HEK293 (cell line): Measurements from ENCODE around the gene WARS2.

ENCODE experiments used
- TRIM28 ChIP-seq: IDR thresholded peaks from 2 replicates; pipeline ENCODE4 v1.6.1; 2011; ENCODE audit warnings: low read length, control low read depth, borderline replicate concordance
- WT1 ChIP-seq: fragments of 450-650 bp; formaldehyde crosslinking; IDR thresholded peaks from 2 replicates; pipeline ENCODE4 v1.5.1; 2016; ENCODE audit warnings: missing biosample characterization, missing genetic modification characterization
- ZIC2 ChIP-seq: fragments of 450-650 bp; formaldehyde crosslinking; IDR thresholded peaks from 2 replicates; pipeline ENCODE4 v1.5.1; 2016; ENCODE audit warnings: missing biosample characterization, missing genetic modification characterization
- ZNF146 ChIP-seq: fragments of 450-650 bp; formaldehyde crosslinking; IDR thresholded peaks from 2 replicates; pipeline ENCODE4 v1.5.1; 2016; ENCODE audit warnings: missing biosample characterization, missing genetic modification characterization
- ZNF560 ChIP-seq: fragments of 450-650 bp; formaldehyde crosslinking; IDR thresholded peaks from 2 replicates; pipeline ENCODE4 v1.5.1; 2017; ENCODE audit warnings: missing biosample characterization, missing genetic modification characterization, borderline replicate concordance
- TF ChIP-seq, protein P1 (sequence below): fragments of 450-650 bp; formaldehyde crosslinking; IDR thresholded peaks from 2 replicates; pipeline ENCODE4 v1.5.1; 2016; ENCODE audit warnings: missing biosample characterization, missing genetic modification characterization
- TF ChIP-seq, protein P2 (sequence below): fragments of 450-650 bp; formaldehyde crosslinking; IDR thresholded peaks from 2 replicates; pipeline ENCODE4 v1.5.1; 2016; ENCODE audit warnings: missing biosample characterization, missing genetic modification characterization

DNA sequence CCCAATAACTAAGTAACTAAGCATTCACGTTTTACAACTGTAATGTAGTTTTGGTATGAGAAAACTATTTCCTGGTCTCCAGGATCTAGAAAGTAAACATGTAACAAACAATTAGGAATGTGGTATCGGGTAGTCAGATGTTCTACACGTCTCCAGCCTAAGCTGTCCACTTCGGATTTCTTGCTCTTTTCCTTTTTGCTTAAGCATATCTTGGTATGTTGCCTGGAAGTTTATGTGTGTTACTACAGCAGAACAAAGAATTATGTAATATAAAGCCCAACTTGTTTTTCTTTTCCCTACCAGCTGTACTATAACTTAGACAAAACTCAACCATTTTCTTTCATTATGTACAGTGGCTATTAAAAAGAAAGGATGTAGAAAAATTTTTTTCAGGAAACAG lies 20.4 kb upstream of the WARS2 start:
- TF ChIP-seq, protein P1, sequence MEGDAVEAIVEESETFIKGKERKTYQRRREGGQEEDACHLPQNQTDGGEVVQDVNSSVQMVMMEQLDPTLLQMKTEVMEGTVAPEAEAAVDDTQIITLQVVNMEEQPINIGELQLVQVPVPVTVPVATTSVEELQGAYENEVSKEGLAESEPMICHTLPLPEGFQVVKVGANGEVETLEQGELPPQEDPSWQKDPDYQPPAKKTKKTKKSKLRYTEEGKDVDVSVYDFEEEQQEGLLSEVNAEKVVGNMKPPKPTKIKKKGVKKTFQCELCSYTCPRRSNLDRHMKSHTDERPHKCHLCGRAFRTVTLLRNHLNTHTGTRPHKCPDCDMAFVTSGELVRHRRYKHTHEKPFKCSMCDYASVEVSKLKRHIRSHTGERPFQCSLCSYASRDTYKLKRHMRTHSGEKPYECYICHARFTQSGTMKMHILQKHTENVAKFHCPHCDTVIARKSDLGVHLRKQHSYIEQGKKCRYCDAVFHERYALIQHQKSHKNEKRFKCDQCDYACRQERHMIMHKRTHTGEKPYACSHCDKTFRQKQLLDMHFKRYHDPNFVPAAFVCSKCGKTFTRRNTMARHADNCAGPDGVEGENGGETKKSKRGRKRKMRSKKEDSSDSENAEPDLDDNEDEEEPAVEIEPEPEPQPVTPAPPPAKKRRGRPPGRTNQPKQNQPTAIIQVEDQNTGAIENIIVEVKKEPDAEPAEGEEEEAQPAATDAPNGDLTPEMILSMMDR (tag by site-specific recombination): no peak
- TF ChIP-seq, protein P2, sequence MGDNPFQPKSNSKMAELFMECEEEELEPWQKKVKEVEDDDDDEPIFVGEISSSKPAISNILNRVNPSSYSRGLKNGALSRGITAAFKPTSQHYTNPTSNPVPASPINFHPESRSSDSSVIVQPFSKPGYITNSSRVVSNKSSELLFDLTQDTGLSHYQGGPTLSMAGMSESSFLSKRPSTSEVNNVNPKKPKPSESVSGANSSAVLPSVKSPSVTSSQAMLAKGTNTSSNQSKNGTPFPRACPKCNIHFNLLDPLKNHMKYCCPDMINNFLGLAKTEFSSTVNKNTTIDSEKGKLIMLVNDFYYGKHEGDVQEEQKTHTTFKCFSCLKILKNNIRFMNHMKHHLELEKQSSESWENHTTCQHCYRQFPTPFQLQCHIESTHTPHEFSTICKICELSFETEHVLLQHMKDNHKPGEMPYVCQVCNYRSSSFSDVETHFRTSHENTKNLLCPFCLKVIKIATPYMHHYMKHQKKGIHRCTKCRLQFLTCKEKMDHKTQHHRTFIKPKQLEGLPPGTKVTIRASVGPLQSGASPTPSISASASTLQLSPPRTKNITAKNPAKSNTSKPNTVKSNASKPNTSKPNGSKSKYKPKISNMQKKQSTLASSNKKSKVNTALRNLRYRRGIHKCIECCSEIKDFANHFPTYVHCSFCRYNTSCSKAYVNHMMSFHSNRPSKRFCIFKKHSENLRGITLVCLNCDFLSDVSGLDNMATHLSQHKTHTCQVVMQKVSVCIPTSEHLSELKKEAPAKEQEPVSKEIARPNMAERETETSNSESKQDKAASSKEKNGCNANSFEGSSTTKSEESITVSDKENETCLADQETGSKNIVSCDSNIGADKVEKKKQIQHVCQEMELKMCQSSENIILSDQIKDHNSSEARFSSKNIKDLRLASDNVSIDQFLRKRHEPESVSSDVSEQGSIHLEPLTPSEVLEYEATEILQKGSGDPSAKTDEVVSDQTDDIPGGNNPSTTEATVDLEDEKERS (tag by site-specific recombination): no peak
- no peak for TF ChIP-seq ZIC2 (tag by site-specific recombination)
- no peak for TF ChIP-seq ZNF560 (tag by site-specific recombination)
- no peak for TF ChIP-seq ZNF146 (tag by site-specific recombination)
- no peak for TF ChIP-seq TRIM28
- no peak for TF ChIP-seq WT1
